PC-3 (cell line): ENCODE data around the gene CNTNAP5. TPM values are rescaled to one million over a fixed set of nuclear protein-coding genes. Genes with fewer than 3 reads are reported as not detected.

ENCODE experiments used
- ATAC-seq: fragments of 200-7000 bp; cut with Tn5 transposase; 2 replicates; pipeline ENCODE4 v1.9.1; 2020; ENCODE audit warnings: mild to moderate bottlenecking, moderate library complexity
- BruUV-seq: library from RNA; stranded (reverse); fragments of 400-500 nt; replicated peaks from 2 replicates; lab custom pipeline; 2021; lab: Mats Ljungman, UMichigan
- CTCF ChIA-PET: fragments of 300-600 bp; sonication (Branson Sonifier 250); formaldehyde crosslinking; loops from one replicate; lab custom pipeline; 2022; ENCODE audit warnings: antibody characterized with exemption; lab: Charles Lee
- POLR2A ChIA-PET: fragments of 300-600 bp; sonication (Branson Sonifier 250); formaldehyde crosslinking; loops from one replicate; lab custom pipeline; 2022; ENCODE audit warnings: antibody characterized with exemption; ENCODE audit not compliant: unreplicated experiment; lab: Charles Lee
- DNase-seq: peaks from one replicate; pipeline ENCODE4 v3.0.0-alpha.2; 2015
- H2AFZ ChIP-seq: fragments of 300-600 bp; sonication (generic); 2 replicates; pipeline ENCODE4 v1.6.0; 2016; ENCODE audit warnings: antibody characterized with exemption, low read length
- H3F3A ChIP-seq: fragments of 300-600 bp; sonication (generic); one replicate; pipeline ENCODE4 v1.6.0; 2017; ENCODE audit warnings: antibody characterized with exemption, low read length, control low read depth, mild to moderate bottlenecking; ENCODE audit not compliant: unreplicated experiment
- H3K27ac ChIP-seq: fragments of 300-600 bp; sonication (generic); 2 replicates; pipeline ENCODE4 v1.5.1; 2016; ENCODE audit warnings: mild to moderate bottlenecking, low read length
- H3K27me3 ChIP-seq: fragments of 300-600 bp; sonication (generic); 2 replicates; pipeline ENCODE4 v1.6.1; 2016; ENCODE audit warnings: low read length, mixed read lengths
- H3K36me3 ChIP-seq: fragments of 300-600 bp; sonication (generic); 2 replicates; pipeline ENCODE4 v1.6.1; 2016; ENCODE audit warnings: low read depth, mixed run types, low read length, mixed read lengths
- H3K4me1 ChIP-seq: fragments of 300-600 bp; sonication (generic); 2 replicates; pipeline ENCODE4 v1.5.1; 2016; ENCODE audit warnings: low read length; ENCODE audit not compliant: insufficient read depth
- H3K4me2 ChIP-seq: fragments of 300-600 bp; sonication (generic); 2 replicates; pipeline ENCODE4 v1.6.0; 2016; ENCODE audit warnings: low read length
- H3K4me3 ChIP-seq: fragments of 300-600 bp; sonication (generic); 2 replicates; pipeline ENCODE4 v1.5.1; 2016; ENCODE audit warnings: mild to moderate bottlenecking, low read length, mixed read lengths
- H3K79me2 ChIP-seq: fragments of 300-600 bp; sonication (generic); 2 replicates; pipeline ENCODE4 v1.6.1; 2017; ENCODE audit warnings: low read length, mixed read lengths
- H3K9ac ChIP-seq: fragments of 300-600 bp; sonication (generic); 2 replicates; pipeline ENCODE4 v1.6.0; 2016; ENCODE audit warnings: mild to moderate bottlenecking, low read length
- H3K9me2 ChIP-seq: fragments of 300-600 bp; sonication (generic); replicated peaks from 2 replicates; pipeline ENCODE4 v1.6.1; 2016; ENCODE audit warnings: mixed run types, low read length, mixed read lengths
- H3K9me3 ChIP-seq: fragments of 300-600 bp; sonication (generic); 2 replicates; pipeline ENCODE4 v1.6.1; 2016; ENCODE audit warnings: low read length, mixed read lengths
- H4K20me1 ChIP-seq: fragments of 300-600 bp; sonication (generic); 2 replicates; pipeline ENCODE4 v1.6.1; 2016; ENCODE audit warnings: low read length, mixed read lengths
- CTCF ChIP-seq: fragments of 300-600 bp; sonication (generic); conservative IDR thresholded peaks from 2 replicates; pipeline ENCODE4 v1.5.1; 2017; ENCODE audit warnings: antibody characterized with exemption, low read depth, mild to moderate bottlenecking, low read length
- EZH2 ChIP-seq: fragments of 300-600 bp; sonication (generic); IDR thresholded peaks from one replicate; pipeline ENCODE4 v1.6.1; 2017; ENCODE audit warnings: antibody characterized with exemption, mild to moderate bottlenecking, low read length; ENCODE audit not compliant: unreplicated experiment
- EZH2phosphoT487 ChIP-seq: fragments of 300-600 bp; sonication (generic); IDR thresholded peaks from 2 replicates; pipeline ENCODE4 v1.6.1; 2018; ENCODE audit warnings: mild to moderate bottlenecking, antibody characterized with exemption, low read length, borderline replicate concordance
- intact Hi-C: fragments of 100-400 bp; cut with micrococcal nuclease; formaldehyde crosslinking; loops from 2 replicates; pipeline ENCODE4 v1.9.0; 2023
- total RNA-seq: library from RNA; depleted of rRNA; stranded (reverse); fragments of >200 nt; gene quantifications from 2 replicates; pipeline ENCODE4 v1.2.3, GENCODE V29; 2014

Gene CNTNAP5
- total RNA-seq, 1 experiment from 2014 or later: not detected

- ATAC-seq (no peak), DNase-seq (no peak)
- CTCF ChIA-PET: no interaction called here
- intact Hi-C loops: no loop called here
- H3F3A ChIP-seq: no peaks in the 10 kb centered on the region
- no peaks in the 10 kb centered on the region for H3K79me2 ChIP-seq
- H3K9me2 ChIP-seq: no peaks in the 10 kb centered on the region
- no peak overlapping the region for H3K4me2 ChIP-seq
- no TSS peak for BruUV-seq
- no peak overlapping the region for H3K4me3 ChIP-seq
- no peaks in the 10 kb centered on the region; the same call in 1 of the 2 replicates for H3K27me3 ChIP-seq
- H2AFZ ChIP-seq: no peak overlapping the region
- no peaks in the 10 kb centered on the region for H3K36me3 ChIP-seq
- H3K9ac ChIP-seq: no peak overlapping the region
- no peak overlapping the region for H3K27ac ChIP-seq
- POLR2A ChIA-PET: no interaction called here
- no peaks in the 10 kb centered on the region for H3K9me3 ChIP-seq
- no peak for TF ChIP-seq CTCF
- TF ChIP-seq EZH2: no peak
- no peak for TF ChIP-seq EZH2phosphoT487
- no peaks in the 10 kb centered on the region for H3K4me1 ChIP-seq
- no peaks in the 10 kb centered on the region for H4K20me1 ChIP-seq
Observed at GRCh38 chr2:124424074-124424473, 399.0 kb downstream of the CNTNAP5 start.

- CTCF ChIA-PET: no interaction called here
- no peak overlapping the region for H3K4me3 ChIP-seq
- H4K20me1 ChIP-seq: no peaks in the 10 kb centered on the region
- H3K79me2 ChIP-seq: no peaks in the 10 kb centered on the region
- H2AFZ ChIP-seq: no peak overlapping the region
- POLR2A ChIA-PET: no interaction called here
- H3K27me3 ChIP-seq: no peaks in the 10 kb centered on the region; the same call in 1 of the 2 replicates
- H3F3A ChIP-seq: no peaks in the 10 kb centered on the region
- no peak overlapping the region for H3K9ac ChIP-seq
- no peak for TF ChIP-seq CTCF
- H3K36me3 ChIP-seq: no peaks in the 10 kb centered on the region
- ATAC-seq (no peak), DNase-seq (no peak)
- H3K4me2 ChIP-seq: no peak overlapping the region
- intact Hi-C loops: no loop called here
- H3K9me2 ChIP-seq: no peaks in the 10 kb centered on the region
- H3K9me3 ChIP-seq: no peaks in the 10 kb centered on the region
- no peak overlapping the region for H3K27ac ChIP-seq
- no TSS peak for BruUV-seq
- no peaks in the 10 kb centered on the region for H3K4me1 ChIP-seq
Observed at GRCh38 chr2:124426122-124426521, 401.0 kb downstream of the CNTNAP5 start.

- Histone ChIP-seq H3F3A (no peaks in the 10 kb centered on the region), H3K36me3 (no peaks in the 10 kb centered on the region), H3K4me2 (no peak overlapping the region), H3K27me3 (no peaks in the 10 kb centered on the region; the same call in 1 of the 2 replicates), H4K20me1 (no peaks in the 10 kb centered on the region), H3K4me3 (no peak overlapping the region), H3K9me3 (no peaks in the 10 kb centered on the region), H3K9me2 (no peaks in the 10 kb centered on the region), H3K79me2 (no peaks in the 10 kb centered on the region), H3K9ac (no peak overlapping the region), H3K27ac (no peak overlapping the region), H3K4me1 (no peaks in the 10 kb centered on the region), H2AFZ (no peak overlapping the region)
- no peak for DNase-seq
- BruUV-seq: no TSS peak
- no peak for ATAC-seq
- TF ChIP-seq CTCF (no peak), EZH2 (no peak), EZH2phosphoT487 (no peak)
- ChIA-PET CTCF (no interaction called here), POLR2A (no interaction called here)
- intact Hi-C loops: no loop called here
Observed at GRCh38 chr2:124426625-124427024, 401.5 kb downstream of the CNTNAP5 start.
